HepG2 (cell line): Measurements from ENCODE around the gene ECPAS. TPM values are rescaled to one million over a fixed set of nuclear protein-coding genes. Genes with fewer than 3 reads are reported as not detected.

Experiments used
- ARNT ChIP-seq: fragments of 450-650 bp; IDR thresholded peaks from 2 replicates; pipeline ENCODE4 v1.6.1; 2017
- ARNT2 ChIP-seq: sonication (generic); formaldehyde crosslinking; IDR thresholded peaks from 2 replicates; pipeline ENCODE4 v1.8.0; 2022; ENCODE audit warnings: mild to moderate bottlenecking, low read depth, missing genetic modification reagents, moderate library complexity
- BCL6 ChIP-seq: IDR thresholded peaks from 2 replicates; pipeline ENCODE4 v1.6.1; 2016; ENCODE audit warnings: missing genetic modification reagents, missing compliant biosample characterization
- CHCHD3 ChIP-seq: sonication (generic); formaldehyde crosslinking; IDR thresholded peaks from 2 replicates; pipeline ENCODE4 v1.8.0; 2022; ENCODE audit warnings: mild to moderate bottlenecking, missing genetic modification reagents, moderate library complexity
- DNMT3B ChIP-seq: conservative IDR thresholded peaks from 2 replicates; pipeline ENCODE4 v1.6.1; 2016; ENCODE audit warnings: missing biosample characterization, control low read depth
- DPF2 ChIP-seq: sonication (generic); formaldehyde crosslinking; IDR thresholded peaks from 2 replicates; pipeline ENCODE4 v1.4.0; 2020; ENCODE audit warnings: mild to moderate bottlenecking, low read depth, missing genetic modification reagents, borderline replicate concordance
- EZH2 ChIP-seq: conservative IDR thresholded peaks from 2 replicates; pipeline ENCODE4 v1.6.1; 2012; ENCODE audit warnings: mild to moderate bottlenecking, low read depth, low read length, moderate library complexity
- FOXA3 ChIP-seq: IDR thresholded peaks from 2 replicates; pipeline ENCODE4 v1.6.1; 2016; ENCODE audit warnings: missing genetic modification reagents, missing compliant biosample characterization
- GATA4 ChIP-seq: sonication (generic); IDR thresholded peaks from 2 replicates; pipeline ENCODE4 v1.6.1; 2016; ENCODE audit warnings: antibody characterized with exemption, low read depth, borderline replicate concordance
- HCFC1 ChIP-seq: fragments of 150-350 bp; IDR thresholded peaks from 2 replicates; pipeline ENCODE4 v1.6.1; 2014; ENCODE audit warnings: low read depth, low read length
- IKZF1 ChIP-seq: fragments of 450-650 bp; IDR thresholded peaks from 2 replicates; pipeline ENCODE4 v1.7.1; 2016
- MATR3 ChIP-seq: sonication (generic); formaldehyde crosslinking; IDR thresholded peaks from 2 replicates; pipeline ENCODE4 v1.4.0; 2020; ENCODE audit warnings: missing genetic modification reagents
- NFIC ChIP-seq: IDR thresholded peaks from 2 replicates; pipeline ENCODE4 v1.6.1; 2012; ENCODE audit warnings: mild to moderate bottlenecking, low read length, inconsistent platforms
- NR2F6 ChIP-seq, 2 experiments: IDR thresholded peaks; 2 replicates each; pipeline ENCODE4 v1.6.1; 2016; ENCODE audit warnings: antibody characterized with exemption in 1 of 2, mild to moderate bottlenecking in 1 of 2
- ONECUT2 ChIP-seq: sonication (generic); formaldehyde crosslinking; IDR thresholded peaks from 2 replicates; pipeline ENCODE4 v1.4.0; 2020; ENCODE audit warnings: missing genetic modification reagents
- SIX1 ChIP-seq: sonication (generic); formaldehyde crosslinking; IDR thresholded peaks from 2 replicates; pipeline ENCODE4 v1.4.0; 2020; ENCODE audit warnings: missing genetic modification reagents, borderline replicate concordance
- SIX4 ChIP-seq: sonication (generic); formaldehyde crosslinking; IDR thresholded peaks from 2 replicates; pipeline ENCODE4 v1.4.0; 2020; ENCODE audit warnings: missing genetic modification reagents
- SOX13 ChIP-seq, 3 experiments: fragments of 450-650 bp in 1 of 3; sonication (generic) in 1 of 3; formaldehyde crosslinking in 1 of 3; IDR thresholded peaks in 2 of 3; conservative IDR thresholded peaks in 1 of 3; 2 replicates each; pipeline versions ENCODE4 v1.5.0 to v1.6.1; 2016 to 2020; ENCODE audit warnings: antibody characterized with exemption in 1 of 3, mild to moderate bottlenecking in 1 of 3, missing compliant biosample characterization in 1 of 3, missing genetic modification reagents in 1 of 3, moderate library complexity in 1 of 3
- SOX6 ChIP-seq, 2 experiments: fragments of 450-650 bp in 1 of 2; sonication (generic) in 1 of 2; formaldehyde crosslinking in 1 of 2; IDR thresholded peaks; 2 replicates each; pipeline versions ENCODE4 v1.4.0 to v1.6.1; 2017 to 2020; ENCODE audit warnings: antibody characterized with exemption in 1 of 2, mild to moderate bottlenecking in 1 of 2, missing genetic modification reagents in 1 of 2
- TBP ChIP-seq: sonication (generic); formaldehyde crosslinking; IDR thresholded peaks from 2 replicates; pipeline ENCODE4 v1.5.0; 2020; ENCODE audit warnings: missing genetic modification reagents
- ZBTB38 ChIP-seq: sonication (generic); formaldehyde crosslinking; IDR thresholded peaks from 2 replicates; pipeline ENCODE4 v1.5.1; 2020; ENCODE audit warnings: mild to moderate bottlenecking, missing genetic modification reagents
- ZNF672 ChIP-seq: sonication (generic); formaldehyde crosslinking; IDR thresholded peaks from 2 replicates; pipeline ENCODE4 v1.8.1; 2022; ENCODE audit warnings: missing genetic modification reagents
- ZNF75D ChIP-seq: sonication (generic); formaldehyde crosslinking; IDR thresholded peaks from 2 replicates; pipeline ENCODE4 v1.8.1; 2023; ENCODE audit warnings: missing genetic modification reagents, mild to moderate bottlenecking, borderline replicate concordance
- polyA plus RNA-seq, 8 experiments: library from polyadenylated mRNA; depleted of rRNA in 3 of 8; stranded (reverse) in 7 of 8; unstranded in 1 of 8; fragments of >200 nt; fragmentation: Illumina TruSeq in 4 of 8; extraction: Trizol in 4 of 8; gene quantifications; 2 replicates each; pipeline versions ENCODE4 v1.2.1 to v1.2.3, GENCODE V29; 2011 to 2016; ENCODE audit warnings: low read depth in 4 of 8, missing spikeins in 1 of 8, mixed read lengths in 1 of 8; ENCODE audit not compliant: insufficient read depth in 1 of 8
- total RNA-seq, 5 experiments: library from RNA; depleted of rRNA; stranded (reverse); fragments of >200 nt; fragmentation: Illumina TruSeq; extraction: Trizol; gene quantifications; 2 replicates each; pipeline ENCODE4 v1.2.3, GENCODE V29; 2016; ENCODE audit warnings: low read depth in 1 of 5
- TF ChIP-seq, protein P1 (sequence below), 2 experiments: IDR thresholded peaks; 2 replicates each; pipeline ENCODE4 v1.6.1; 2011 to 2012; ENCODE audit warnings: low read length in 2 of 2, borderline replicate concordance in 1 of 2, low read depth in 1 of 2, mild to moderate bottlenecking in 1 of 2, moderate library complexity in 1 of 2
- TF ChIP-seq, protein P2 (sequence below): sonication (generic); formaldehyde crosslinking; IDR thresholded peaks from 2 replicates; pipeline ENCODE4 v1.5.0; 2020; ENCODE audit warnings: missing genetic modification reagents
- TF ChIP-seq, protein P3 (sequence below): sonication (generic); formaldehyde crosslinking; conservative IDR thresholded peaks from 2 replicates; pipeline ENCODE4 v1.4.0; 2020; ENCODE audit warnings: missing genetic modification reagents

The ECPAS gene
- total and polyA plus RNA-seq, 2 of the 13 experiments (the other 11 are each of a cell fraction or from before 2014, with no cell fraction given): 35.3 to 58.0 TPM

DNA sequence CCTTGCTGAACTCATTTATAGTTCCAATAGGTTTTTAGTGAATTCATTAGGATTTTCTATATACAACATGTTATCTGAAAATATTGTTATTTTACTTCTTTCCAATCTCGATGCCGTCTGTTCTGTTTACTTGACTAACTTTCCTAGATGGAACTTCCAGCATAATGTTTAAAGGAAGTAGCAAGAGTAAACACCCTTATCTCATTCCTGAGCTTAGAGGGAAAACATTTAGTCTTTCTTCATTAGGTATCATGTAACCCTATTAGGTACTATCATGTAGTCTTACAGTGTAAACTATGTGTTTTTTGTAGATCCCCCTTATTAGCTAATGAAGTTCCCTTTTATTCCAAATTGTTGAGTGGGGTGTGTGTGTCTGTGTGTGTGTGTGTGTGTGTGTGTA lies 131.6 kb downstream of the ECPAS start (continued):
- TF ChIP-seq, protein P1, sequence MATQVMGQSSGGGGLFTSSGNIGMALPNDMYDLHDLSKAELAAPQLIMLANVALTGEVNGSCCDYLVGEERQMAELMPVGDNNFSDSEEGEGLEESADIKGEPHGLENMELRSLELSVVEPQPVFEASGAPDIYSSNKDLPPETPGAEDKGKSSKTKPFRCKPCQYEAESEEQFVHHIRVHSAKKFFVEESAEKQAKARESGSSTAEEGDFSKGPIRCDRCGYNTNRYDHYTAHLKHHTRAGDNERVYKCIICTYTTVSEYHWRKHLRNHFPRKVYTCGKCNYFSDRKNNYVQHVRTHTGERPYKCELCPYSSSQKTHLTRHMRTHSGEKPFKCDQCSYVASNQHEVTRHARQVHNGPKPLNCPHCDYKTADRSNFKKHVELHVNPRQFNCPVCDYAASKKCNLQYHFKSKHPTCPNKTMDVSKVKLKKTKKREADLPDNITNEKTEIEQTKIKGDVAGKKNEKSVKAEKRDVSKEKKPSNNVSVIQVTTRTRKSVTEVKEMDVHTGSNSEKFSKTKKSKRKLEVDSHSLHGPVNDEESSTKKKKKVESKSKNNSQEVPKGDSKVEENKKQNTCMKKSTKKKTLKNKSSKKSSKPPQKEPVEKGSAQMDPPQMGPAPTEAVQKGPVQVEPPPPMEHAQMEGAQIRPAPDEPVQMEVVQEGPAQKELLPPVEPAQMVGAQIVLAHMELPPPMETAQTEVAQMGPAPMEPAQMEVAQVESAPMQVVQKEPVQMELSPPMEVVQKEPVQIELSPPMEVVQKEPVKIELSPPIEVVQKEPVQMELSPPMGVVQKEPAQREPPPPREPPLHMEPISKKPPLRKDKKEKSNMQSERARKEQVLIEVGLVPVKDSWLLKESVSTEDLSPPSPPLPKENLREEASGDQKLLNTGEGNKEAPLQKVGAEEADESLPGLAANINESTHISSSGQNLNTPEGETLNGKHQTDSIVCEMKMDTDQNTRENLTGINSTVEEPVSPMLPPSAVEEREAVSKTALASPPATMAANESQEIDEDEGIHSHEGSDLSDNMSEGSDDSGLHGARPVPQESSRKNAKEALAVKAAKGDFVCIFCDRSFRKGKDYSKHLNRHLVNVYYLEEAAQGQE (IDR thresholded peaks at IDR 0.05; ENCODE audit: borderline replicate concordance in 1 of 2, low read depth in 1 of 2, low read length in 2 of 2): no peak
- no peak for TF ChIP-seq IKZF1
- TF ChIP-seq, protein P2, sequence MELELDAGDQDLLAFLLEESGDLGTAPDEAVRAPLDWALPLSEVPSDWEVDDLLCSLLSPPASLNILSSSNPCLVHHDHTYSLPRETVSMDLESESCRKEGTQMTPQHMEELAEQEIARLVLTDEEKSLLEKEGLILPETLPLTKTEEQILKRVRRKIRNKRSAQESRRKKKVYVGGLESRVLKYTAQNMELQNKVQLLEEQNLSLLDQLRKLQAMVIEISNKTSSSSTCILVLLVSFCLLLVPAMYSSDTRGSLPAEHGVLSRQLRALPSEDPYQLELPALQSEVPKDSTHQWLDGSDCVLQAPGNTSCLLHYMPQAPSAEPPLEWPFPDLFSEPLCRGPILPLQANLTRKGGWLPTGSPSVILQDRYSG (CRISPR knock-in tag): no peak
- peak; percentile 97 for TF ChIP-seq BCL6 (CRISPR knock-in tag)
- no peak for TF ChIP-seq ZBTB38 (CRISPR knock-in tag)
- TF ChIP-seq DPF2 (CRISPR knock-in tag): no peak
- peak; percentile 91 for TF ChIP-seq FOXA3 (CRISPR knock-in tag)
- no peak for TF ChIP-seq ARNT
- TF ChIP-seq EZH2: no peak
- TF ChIP-seq ZNF75D (CRISPR knock-in tag): no peak
- TF ChIP-seq SIX1 (CRISPR knock-in tag): peak; percentile 92
- no peak for TF ChIP-seq SOX13 (IDR thresholded peaks at IDR 0.05)
- TF ChIP-seq SOX13 (CRISPR knock-in tag; conservative IDR thresholded peaks at IDR 0.05 in 1 of 2, IDR thresholded peaks at IDR 0.05 in 1 of 2): peak in 1 of 2 experiments; percentile 28; a peak in 1 of 4 replicates
- TF ChIP-seq, protein P3, sequence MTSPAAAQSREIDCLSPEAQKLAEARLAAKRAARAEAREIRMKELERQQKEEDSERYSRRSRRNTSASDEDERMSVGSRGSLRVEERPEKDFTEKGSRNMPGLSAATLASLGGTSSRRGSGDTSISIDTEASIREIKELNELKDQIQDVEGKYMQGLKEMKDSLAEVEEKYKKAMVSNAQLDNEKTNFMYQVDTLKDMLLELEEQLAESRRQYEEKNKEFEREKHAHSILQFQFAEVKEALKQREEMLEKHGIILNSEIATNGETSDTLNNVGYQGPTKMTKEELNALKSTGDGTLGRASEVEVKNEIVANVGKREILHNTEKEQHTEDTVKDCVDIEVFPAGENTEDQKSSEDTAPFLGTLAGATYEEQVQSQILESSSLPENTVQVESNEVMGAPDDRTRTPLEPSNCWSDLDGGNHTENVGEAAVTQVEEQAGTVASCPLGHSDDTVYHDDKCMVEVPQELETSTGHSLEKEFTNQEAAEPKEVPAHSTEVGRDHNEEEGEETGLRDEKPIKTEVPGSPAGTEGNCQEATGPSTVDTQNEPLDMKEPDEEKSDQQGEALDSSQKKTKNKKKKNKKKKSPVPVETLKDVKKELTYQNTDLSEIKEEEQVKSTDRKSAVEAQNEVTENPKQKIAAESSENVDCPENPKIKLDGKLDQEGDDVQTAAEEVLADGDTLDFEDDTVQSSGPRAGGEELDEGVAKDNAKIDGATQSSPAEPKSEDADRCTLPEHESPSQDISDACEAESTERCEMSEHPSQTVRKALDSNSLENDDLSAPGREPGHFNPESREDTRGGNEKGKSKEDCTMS (CRISPR knock-in tag): no peak
- no peak for TF ChIP-seq TBP
- TF ChIP-seq ZNF672 (CRISPR knock-in tag): no peak
- no peak for TF ChIP-seq SOX6 (IDR thresholded peaks at IDR 0.05)
- TF ChIP-seq SOX6 (CRISPR knock-in tag; IDR thresholded peaks at IDR 0.05): peak; percentile 43; the same call in 1 of the 2 replicates
- no peak for TF ChIP-seq GATA4
- TF ChIP-seq CHCHD3 (CRISPR knock-in tag): no peak
- TF ChIP-seq ARNT2 (CRISPR knock-in tag): no peak
- TF ChIP-seq NFIC: peak; percentile 75; the same call in 1 of the 2 replicates
- peak; percentile 67 for TF ChIP-seq ONECUT2 (CRISPR knock-in tag)
- 0 out of 2 replicates have a peak, but pooled peaks have one; percentile 56 for TF ChIP-seq DNMT3B (CRISPR knock-in tag)
- TF ChIP-seq SIX4 (CRISPR knock-in tag): peak; percentile 61; the same call in 1 of the 2 replicates
- TF ChIP-seq NR2F6 (IDR thresholded peaks at IDR 0.05): peak; percentile 40
- TF ChIP-seq NR2F6 (CRISPR knock-in tag; IDR thresholded peaks at IDR 0.05): no peak
- no peak for TF ChIP-seq MATR3 (CRISPR knock-in tag)
- TF ChIP-seq HCFC1: no peak
